Measurements from ENCODE around the gene TMEM225B.
"Not testable (repeated sequence)": the region's sequence is repeated elsewhere in the genome, so short reads cannot be mapped to it uniquely, and the experiment has no call there.

DNA sequence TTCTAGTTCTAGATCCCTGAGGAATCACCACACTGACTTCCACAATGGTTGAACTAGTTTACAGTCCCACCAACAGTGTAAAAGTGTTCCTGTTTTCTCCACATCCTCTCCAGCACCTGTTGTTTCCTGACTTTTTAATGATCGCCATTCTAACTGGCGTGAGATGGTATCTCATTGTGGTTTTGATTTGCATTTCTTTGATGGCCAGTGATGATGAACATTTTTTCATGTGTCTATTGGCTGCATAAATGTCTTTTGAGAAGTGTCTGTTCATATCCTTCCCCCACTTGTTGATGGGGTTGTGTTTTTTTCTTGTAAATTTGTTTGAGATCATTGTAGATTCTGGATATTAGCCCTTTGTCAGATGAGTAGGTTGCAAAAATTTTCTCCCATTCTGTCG is 56.6 kb downstream of the TMEM225B start:
- TF ChIP-seq, protein P1, sequence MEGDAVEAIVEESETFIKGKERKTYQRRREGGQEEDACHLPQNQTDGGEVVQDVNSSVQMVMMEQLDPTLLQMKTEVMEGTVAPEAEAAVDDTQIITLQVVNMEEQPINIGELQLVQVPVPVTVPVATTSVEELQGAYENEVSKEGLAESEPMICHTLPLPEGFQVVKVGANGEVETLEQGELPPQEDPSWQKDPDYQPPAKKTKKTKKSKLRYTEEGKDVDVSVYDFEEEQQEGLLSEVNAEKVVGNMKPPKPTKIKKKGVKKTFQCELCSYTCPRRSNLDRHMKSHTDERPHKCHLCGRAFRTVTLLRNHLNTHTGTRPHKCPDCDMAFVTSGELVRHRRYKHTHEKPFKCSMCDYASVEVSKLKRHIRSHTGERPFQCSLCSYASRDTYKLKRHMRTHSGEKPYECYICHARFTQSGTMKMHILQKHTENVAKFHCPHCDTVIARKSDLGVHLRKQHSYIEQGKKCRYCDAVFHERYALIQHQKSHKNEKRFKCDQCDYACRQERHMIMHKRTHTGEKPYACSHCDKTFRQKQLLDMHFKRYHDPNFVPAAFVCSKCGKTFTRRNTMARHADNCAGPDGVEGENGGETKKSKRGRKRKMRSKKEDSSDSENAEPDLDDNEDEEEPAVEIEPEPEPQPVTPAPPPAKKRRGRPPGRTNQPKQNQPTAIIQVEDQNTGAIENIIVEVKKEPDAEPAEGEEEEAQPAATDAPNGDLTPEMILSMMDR (IDR thresholded peaks at IDR 0.05) = not testable (repeated sequence)
- TF ChIP-seq ZFX (IDR thresholded peaks at IDR 0.05; ENCODE audit: borderline replicate concordance) = not testable (repeated sequence)

Measured in 22Rv1 (cell line).